A549 (cell line): Measurements from ENCODE around the gene ZNF350.
"Not testable (repeated sequence)": the region's sequence is repeated elsewhere in the genome, so short reads cannot be mapped to it uniquely, and the experiment has no call there.

Source experiments
- CTCF ChIP-seq: fragments of >200 bp; sonication (Bioruptor Twin); formaldehyde crosslinking; IDR thresholded peaks from 3 replicates; pipeline ENCODE4 v1.5.1; 2016
- MAX ChIP-seq: IDR thresholded peaks from 2 replicates; pipeline ENCODE4 v1.6.1; 2012

- not testable (repeated sequence) for TF ChIP-seq CTCF, MAX
Measured at GRCh38 chr19:51980926-51981325, 5.7 kb downstream of the ZNF350 start.
